22Rv1 (cell line): ENCODE measurements around the gene CDA.

Experiments
- ZFX ChIP-seq: fragments of 450-650 bp; IDR thresholded peaks from 2 replicates; pipeline ENCODE4 v1.6.1; 2017; ENCODE audit warnings: antibody characterized with exemption, borderline replicate concordance
- TF ChIP-seq, protein P1 (sequence below): fragments of 450-650 bp; IDR thresholded peaks from 2 replicates; pipeline ENCODE4 v1.5.1; 2017; ENCODE audit warnings: mild to moderate bottlenecking

DNA sequence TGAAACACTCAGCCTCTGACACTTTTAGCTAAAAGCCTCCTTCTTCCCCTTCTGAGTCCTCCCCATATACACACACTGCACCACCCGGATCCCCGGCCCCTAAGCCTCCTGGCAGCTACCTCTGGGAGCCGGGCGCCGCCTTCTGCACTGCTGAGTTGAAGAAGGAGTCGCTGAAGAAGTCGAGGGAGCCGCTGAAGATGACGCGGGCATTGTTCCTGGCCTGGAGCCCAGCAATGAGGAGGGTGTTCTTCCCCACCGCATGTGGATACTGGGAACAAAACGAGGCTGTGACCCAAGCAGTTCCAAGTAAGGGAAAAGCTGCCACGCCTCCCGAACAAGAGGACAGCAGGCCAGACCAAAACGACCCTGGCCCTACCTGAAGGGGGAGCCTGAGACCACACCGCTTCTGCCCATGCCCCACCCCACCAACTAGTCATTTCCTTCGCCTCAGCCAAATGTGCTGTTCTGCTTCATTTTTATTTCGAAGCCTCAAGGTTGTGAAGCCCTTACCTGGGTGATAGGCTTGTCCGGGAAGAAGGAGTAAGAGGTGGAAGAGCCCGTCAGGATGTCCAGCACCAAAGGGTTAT is 65.3 kb downstream of the CDA start:
- TF ChIP-seq, protein P1, sequence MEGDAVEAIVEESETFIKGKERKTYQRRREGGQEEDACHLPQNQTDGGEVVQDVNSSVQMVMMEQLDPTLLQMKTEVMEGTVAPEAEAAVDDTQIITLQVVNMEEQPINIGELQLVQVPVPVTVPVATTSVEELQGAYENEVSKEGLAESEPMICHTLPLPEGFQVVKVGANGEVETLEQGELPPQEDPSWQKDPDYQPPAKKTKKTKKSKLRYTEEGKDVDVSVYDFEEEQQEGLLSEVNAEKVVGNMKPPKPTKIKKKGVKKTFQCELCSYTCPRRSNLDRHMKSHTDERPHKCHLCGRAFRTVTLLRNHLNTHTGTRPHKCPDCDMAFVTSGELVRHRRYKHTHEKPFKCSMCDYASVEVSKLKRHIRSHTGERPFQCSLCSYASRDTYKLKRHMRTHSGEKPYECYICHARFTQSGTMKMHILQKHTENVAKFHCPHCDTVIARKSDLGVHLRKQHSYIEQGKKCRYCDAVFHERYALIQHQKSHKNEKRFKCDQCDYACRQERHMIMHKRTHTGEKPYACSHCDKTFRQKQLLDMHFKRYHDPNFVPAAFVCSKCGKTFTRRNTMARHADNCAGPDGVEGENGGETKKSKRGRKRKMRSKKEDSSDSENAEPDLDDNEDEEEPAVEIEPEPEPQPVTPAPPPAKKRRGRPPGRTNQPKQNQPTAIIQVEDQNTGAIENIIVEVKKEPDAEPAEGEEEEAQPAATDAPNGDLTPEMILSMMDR: no peak
- TF ChIP-seq ZFX: no peak
